RPMI8226 (cell line): Measurements from ENCODE around the gene SELENON.
A peak's percentile ranks its signal among the peaks of the same experiment; 100 is the strongest.

ENCODE experiments used
- DNase-seq: peaks from one replicate; pipeline ENCODE4 v3.0.0-alpha.2; 2015

SELENON gene

GRCh38 chr1:25770541-25771220 is 29.3 kb upstream of the SELENON start:
- DNase-seq: no peak

- DNase-seq: peak; percentile 70
Observed at GRCh38 chr1:25771221-25772114, 28.5 kb upstream of the SELENON start.

GRCh38 chr1:25772164-25772563 is 27.8 kb upstream of the SELENON start:
- DNase-seq: no peak

DNA sequence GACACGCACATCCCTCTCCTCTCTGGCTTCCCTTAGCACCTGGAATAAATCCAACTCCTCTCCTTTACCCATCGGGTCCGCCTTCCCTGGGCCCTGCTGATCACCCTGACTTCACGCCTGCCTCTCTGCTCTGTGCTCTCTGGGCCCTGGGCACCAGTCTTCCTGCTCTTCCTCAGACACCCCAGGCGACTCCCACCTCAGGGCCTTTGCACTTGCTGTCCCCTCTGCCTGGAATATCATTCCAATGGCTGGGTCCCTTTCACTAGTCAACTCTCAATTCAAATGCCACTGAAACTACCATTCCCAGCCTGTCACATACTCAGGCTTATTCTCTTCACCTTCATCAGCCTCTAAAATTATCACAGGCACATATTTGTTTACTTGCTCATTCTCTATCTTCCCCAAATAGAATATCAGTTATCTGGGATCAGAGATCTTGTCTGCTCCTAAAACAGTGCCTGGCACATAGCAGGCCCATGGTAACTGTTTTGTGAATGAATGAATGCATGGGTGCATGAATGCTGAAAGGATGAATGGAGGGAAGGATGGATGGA is 27.2 kb upstream of the SELENON start:
- DNase-seq: no peak

GRCh38 chr1:25773441-25774125 is 26.4 kb upstream of the SELENON start:
- DNase-seq: no peak

GRCh38 chr1:25774206-25774803 is 25.7 kb upstream of the SELENON start:
- DNase-seq: no peak

GRCh38 chr1:25774921-25775771 is 24.8 kb upstream of the SELENON start:
- DNase-seq: peak; percentile 91

- no peak for DNase-seq
Observed at GRCh38 chr1:25779388-25779787, 20.6 kb upstream of the SELENON start.

DNA sequence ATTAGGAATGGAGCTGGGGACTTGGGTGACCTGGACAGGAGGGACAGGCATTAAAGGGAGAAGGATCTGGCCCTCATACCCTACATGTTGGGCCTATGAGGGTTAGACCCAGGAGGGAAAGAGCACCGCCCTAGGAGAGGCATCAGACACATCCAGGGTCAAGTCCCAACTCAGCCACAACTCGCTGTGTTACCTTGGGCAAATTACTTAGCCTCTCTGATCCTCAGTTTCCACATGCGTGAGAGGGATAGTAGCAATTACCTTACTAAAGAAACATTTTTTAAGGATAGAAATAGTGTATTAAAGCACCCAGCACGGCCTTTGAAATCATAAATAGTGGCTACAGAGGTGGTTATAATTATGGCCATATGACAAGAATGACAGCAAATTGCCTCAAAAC is 20.1 kb upstream of the SELENON start:
- DNase-seq: no peak

DNA sequence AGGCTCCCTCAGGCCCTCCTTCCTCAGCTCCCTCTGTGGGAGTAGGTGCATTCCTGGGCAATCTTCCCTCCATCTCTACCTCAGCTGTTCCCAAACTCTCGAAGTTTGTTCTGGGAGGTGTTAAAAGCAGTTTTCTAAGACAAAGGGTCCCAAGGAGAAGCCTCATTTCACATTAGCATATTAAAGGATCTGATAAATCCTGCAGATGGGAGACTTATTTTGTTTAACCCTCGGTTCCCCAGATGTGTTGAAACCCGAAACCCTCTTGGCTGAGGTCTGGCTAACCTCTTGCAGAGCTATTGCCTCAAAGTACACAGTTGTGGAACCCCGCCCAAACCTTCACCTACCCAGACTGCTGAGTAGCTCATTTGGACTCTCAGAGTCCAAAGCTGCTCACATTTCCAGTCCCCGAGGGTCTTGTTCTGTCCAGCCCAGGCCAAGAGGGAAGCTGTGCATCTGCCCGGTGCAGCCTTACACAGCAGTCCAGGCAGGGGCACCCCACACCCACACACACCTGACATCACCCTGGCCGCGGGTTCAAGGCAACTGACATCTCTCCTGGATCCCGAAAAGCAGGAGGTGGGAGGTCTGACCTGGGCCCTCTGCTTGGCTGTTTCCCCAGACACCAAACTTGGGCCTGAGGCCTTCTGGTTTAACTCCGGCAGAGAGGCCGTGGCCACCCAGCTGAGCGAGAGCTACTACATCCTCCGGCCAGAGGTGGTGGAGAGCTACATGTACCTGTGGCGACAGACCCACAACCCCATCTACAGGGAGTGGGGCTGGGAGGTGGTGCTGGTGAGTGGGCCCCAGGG is 19.5 kb upstream of the SELENON start:
- DNase-seq: peak; percentile 53

- DNase-seq: no peak
Observed at GRCh38 chr1:25781130-25781433, 18.9 kb upstream of the SELENON start.

DNA sequence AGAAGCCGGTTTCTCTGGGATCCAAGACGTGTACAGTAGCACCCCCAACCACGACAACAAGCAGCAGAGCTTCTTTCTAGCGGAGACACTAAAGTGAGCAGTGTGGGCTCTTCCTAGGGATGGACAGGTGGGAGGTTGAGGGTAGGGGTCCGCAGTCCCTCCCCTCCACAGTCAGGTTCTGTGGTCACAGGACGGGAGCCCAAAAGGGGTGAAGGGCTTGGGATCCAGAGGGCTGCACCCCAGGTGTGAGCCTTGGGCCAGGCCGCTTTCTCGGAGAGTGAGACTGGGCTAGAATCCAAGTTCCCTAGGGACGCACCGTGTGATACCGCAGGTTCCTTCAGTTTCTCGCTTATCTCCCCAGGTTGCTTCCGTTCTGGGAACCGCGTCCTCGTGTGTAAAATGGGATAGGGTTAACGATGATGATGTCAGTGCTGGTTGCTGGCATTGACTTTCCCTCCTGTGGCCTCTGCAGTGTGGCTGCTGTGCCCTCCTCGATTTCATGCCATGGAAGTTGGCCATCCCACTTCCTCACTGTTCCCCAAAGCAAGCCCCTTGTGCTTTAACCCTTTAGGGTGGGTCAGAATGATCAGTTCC is 17.3 kb upstream of the SELENON start:
- DNase-seq: peak; percentile 60

DNA sequence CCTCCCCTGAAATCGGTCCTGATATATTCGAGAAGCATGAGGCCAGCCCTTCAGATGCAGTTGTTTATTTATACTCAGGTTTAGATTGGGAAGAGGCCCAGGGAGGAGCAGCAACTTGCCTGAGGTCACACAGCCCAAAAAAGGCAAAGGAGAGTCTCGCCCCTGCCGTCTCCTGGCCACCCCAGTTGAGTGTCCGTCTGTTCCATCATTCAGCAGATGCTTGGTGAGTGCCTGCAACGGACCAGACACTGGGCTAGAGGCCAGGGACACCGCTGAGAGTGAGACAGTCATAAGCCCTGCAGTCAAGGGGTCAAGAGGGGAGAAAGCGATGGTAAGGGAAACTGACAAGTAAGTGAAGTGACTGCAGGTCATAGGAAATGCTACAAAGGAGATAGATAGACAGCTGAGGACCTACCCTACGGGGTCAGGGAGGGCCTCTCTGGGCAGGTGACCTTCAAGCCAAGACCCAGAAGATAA is 15.4 kb upstream of the SELENON start:
- DNase-seq: no peak

DNA sequence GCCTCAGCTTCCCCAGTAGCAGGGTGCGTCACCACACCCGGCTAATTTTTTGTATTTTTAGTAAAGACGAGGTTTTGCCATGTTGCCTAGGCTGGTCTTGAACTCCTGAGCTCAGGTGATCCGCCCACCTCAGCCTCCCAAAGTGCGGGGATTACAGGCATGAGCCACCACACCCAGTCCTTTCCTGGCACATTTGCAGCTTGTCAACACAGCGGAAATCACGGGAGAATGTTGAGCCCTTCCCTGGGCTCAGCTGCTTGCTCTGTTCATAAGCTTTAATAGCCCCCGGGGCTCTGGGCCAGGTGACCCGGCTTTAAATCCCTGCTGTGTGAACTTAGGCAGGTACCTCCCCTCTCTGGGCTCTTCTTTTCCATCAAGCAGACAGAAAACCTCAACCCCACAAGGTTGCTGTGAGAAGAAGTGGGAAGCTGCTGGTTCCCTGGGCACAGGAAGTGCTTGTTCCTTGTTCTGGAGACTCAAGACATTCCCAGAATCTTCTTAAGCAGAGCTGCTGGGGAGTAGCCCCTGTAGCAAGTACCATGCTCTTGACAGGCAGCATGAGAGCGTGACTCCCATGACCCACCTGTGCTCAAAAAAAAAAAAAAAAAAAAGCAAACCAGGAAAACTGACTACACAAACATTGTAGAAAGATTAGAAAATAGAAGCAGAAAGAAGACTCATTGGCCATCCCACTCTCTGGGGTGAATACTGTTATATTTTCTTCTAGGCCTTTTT is 14.5 kb upstream of the SELENON start:
- DNase-seq: no peak

GRCh38 chr1:25786887-25787759 is 12.9 kb upstream of the SELENON start:
- DNase-seq: no peak

GRCh38 chr1:25787760-25788166 is 12.2 kb upstream of the SELENON start:
- no peak for DNase-seq

DNA sequence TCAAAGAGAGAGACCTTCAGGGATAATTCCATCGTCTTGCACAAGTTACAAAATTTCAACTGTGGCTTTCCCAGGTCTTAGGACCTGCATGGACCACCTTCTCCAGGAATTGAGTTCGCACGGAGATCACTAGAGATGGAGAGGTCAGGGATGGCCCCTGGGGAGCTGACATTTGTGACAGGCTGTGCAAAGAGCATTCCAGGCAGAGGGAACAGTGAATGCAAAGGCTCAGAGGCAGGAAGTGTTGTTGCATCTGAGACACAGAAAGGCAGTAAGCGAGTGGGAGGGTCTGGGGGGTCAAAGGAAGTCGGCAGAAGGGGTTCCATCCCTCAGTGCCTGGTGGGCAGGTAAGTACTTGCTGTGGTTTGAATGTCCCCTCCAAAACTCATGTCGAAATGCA is 9.5 kb upstream of the SELENON start:
- DNase-seq: no peak

- DNase-seq: no peak
Observed at GRCh38 chr1:25792115-25792514, 7.9 kb upstream of the SELENON start.
